ENCODE measurements around the gene SLC2A9.

GRCh38 chr4:9933956-9934355 is 87.3 kb downstream of the SLC2A9 start:
- TF ChIP-seq, protein P1, sequence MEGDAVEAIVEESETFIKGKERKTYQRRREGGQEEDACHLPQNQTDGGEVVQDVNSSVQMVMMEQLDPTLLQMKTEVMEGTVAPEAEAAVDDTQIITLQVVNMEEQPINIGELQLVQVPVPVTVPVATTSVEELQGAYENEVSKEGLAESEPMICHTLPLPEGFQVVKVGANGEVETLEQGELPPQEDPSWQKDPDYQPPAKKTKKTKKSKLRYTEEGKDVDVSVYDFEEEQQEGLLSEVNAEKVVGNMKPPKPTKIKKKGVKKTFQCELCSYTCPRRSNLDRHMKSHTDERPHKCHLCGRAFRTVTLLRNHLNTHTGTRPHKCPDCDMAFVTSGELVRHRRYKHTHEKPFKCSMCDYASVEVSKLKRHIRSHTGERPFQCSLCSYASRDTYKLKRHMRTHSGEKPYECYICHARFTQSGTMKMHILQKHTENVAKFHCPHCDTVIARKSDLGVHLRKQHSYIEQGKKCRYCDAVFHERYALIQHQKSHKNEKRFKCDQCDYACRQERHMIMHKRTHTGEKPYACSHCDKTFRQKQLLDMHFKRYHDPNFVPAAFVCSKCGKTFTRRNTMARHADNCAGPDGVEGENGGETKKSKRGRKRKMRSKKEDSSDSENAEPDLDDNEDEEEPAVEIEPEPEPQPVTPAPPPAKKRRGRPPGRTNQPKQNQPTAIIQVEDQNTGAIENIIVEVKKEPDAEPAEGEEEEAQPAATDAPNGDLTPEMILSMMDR (conservative IDR thresholded peaks at IDR 0.05; ENCODE audit: low read length) = no peak
- no peak for TF ChIP-seq EZH2phosphoT487 (IDR thresholded peaks at IDR 0.05; ENCODE audit: borderline replicate concordance, low read depth, low read length)

Data from OCI-LY7 (cell line).